Peyer's patch (tissue), 4 donors: Measurements from ENCODE around the gene PHF2.

ENCODE experiments used
- POLR2A ChIP-seq, 2 donors: fragments of 450-650 bp; IDR thresholded peaks; one replicate each; pipeline ENCODE4 v1.5.1; 2017; ENCODE audit warnings: antibody characterized with exemption in 2 of 2, mild to moderate bottlenecking in 2 of 2, moderate library complexity in 2 of 2
- TF ChIP-seq, protein P1 (sequence below), 6 experiments: fragments of 450-650 bp in 4 of 6; fragments of 200-600 bp in 2 of 6; sonication (generic) in 1 of 6; IDR thresholded peaks; one replicate each; pipeline ENCODE4 v1.5.1; 2017 to 2019; ENCODE audit warnings: antibody characterized with exemption in 6 of 6, mild to moderate bottlenecking in 3 of 6, moderate library complexity in 1 of 6

DNA sequence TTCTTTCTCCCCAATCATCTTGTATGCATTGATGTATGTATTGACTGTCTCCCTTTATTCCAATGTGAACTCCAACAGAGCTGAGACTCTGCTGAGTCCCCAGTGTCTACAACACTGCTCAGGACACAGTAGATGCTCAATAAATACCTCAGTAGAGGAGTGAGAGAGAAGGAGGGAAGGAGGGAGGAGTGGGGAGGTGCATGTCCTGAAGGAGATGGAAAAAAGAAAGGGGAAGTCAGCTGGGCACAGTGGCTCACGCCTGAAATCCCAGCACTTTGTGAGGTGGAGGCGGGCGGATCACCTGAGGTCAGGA is 2.9 kb upstream of the PHF2 start:
- TF ChIP-seq, protein P1, sequence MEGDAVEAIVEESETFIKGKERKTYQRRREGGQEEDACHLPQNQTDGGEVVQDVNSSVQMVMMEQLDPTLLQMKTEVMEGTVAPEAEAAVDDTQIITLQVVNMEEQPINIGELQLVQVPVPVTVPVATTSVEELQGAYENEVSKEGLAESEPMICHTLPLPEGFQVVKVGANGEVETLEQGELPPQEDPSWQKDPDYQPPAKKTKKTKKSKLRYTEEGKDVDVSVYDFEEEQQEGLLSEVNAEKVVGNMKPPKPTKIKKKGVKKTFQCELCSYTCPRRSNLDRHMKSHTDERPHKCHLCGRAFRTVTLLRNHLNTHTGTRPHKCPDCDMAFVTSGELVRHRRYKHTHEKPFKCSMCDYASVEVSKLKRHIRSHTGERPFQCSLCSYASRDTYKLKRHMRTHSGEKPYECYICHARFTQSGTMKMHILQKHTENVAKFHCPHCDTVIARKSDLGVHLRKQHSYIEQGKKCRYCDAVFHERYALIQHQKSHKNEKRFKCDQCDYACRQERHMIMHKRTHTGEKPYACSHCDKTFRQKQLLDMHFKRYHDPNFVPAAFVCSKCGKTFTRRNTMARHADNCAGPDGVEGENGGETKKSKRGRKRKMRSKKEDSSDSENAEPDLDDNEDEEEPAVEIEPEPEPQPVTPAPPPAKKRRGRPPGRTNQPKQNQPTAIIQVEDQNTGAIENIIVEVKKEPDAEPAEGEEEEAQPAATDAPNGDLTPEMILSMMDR (IDR thresholded peaks at IDR 0.05) = no peak
- no peak for TF ChIP-seq POLR2A (IDR thresholded peaks at IDR 0.05)
